MCF 10A (cell line): Measurements from ENCODE around the gene RRP9. TPM values are rescaled to one million over a fixed set of nuclear protein-coding genes. Genes with fewer than 3 reads are reported as not detected.
A peak's percentile ranks its signal among the peaks of the same experiment; 100 is the strongest.

ENCODE experiments used
- BruUV-seq: library from RNA; stranded (reverse); fragments of 400-500 nt; replicated peaks from 2 replicates; lab custom pipeline; 2021; lab: Mats Ljungman, UMichigan
- CTCF ChIA-PET: fragments of 300-600 bp; sonication (Branson Sonifier 250); formaldehyde crosslinking; extraction: SDS; loops from one replicate; lab custom pipeline; 2021; ENCODE audit warnings: antibody characterized with exemption, inconsistent platforms; lab: Yijun Ruan, JAX
- POLR2A ChIA-PET: fragments of 300-600, 350-650 bp; sonication (Branson Sonifier 250); formaldehyde crosslinking; extraction: SDS; loops from one replicate; lab custom pipeline; 2020; ENCODE audit warnings: antibody characterized with exemption, inconsistent platforms; lab: Yijun Ruan, JAX
- DNase-seq: peaks from one replicate; pipeline ENCODE4 v3.0.0-alpha.2; 2018; ENCODE audit not compliant: unreplicated experiment
- H3K27ac Mint-ChIP-seq: one replicate; pipeline ENCODE4 v1.8.0; 2022; ENCODE audit warnings: mild to moderate bottlenecking, low read depth, mixed read lengths; ENCODE audit not compliant: unreplicated experiment
- H3K27me3 Mint-ChIP-seq: one replicate; pipeline ENCODE4 v1.8.0; 2022; ENCODE audit warnings: mixed read lengths; ENCODE audit not compliant: insufficient read depth, unreplicated experiment
- H3K36me3 Mint-ChIP-seq: one replicate; pipeline ENCODE4 v1.8.0; 2022; ENCODE audit warnings: mild to moderate bottlenecking, moderate library complexity, mixed read lengths; ENCODE audit not compliant: insufficient read depth, unreplicated experiment
- H3K4me1 Mint-ChIP-seq: one replicate; pipeline ENCODE4 v1.8.0; 2022; ENCODE audit warnings: mixed read lengths; ENCODE audit not compliant: insufficient read depth, unreplicated experiment
- H3K4me3 Mint-ChIP-seq: one replicate; pipeline ENCODE4 v1.8.0; 2022; ENCODE audit warnings: mild to moderate bottlenecking, moderate library complexity, mixed read lengths; ENCODE audit not compliant: unreplicated experiment
- H3K9me3 Mint-ChIP-seq: one replicate; pipeline ENCODE4 v1.8.0; 2022; ENCODE audit warnings: mixed read lengths; ENCODE audit not compliant: unreplicated experiment
- intact Hi-C: fragments of 100-400 bp; cut with micrococcal nuclease; formaldehyde crosslinking; loops from 2 replicates; pipeline ENCODE4 v1.14.1; 2022
- total RNA-seq: library from RNA; stranded (reverse); gene quantifications from 2 replicates; pipeline ENCODE4 v1.2.3, GENCODE V29; 2022
- TF ChIP-seq, protein P1 (sequence below): fragments of 200-600 bp; IDR thresholded peaks from one replicate; pipeline ENCODE4 v1.8.0; 2022; ENCODE audit warnings: antibody characterized with exemption, mild to moderate bottlenecking; ENCODE audit not compliant: unreplicated experiment

The RRP9 gene
- total RNA-seq, 1 experiment from 2014 or later, result 80.2 TPM

GRCh38 chr3:51986010-51986947 lies 44.6 kb upstream of the RRP9 start:
- intact Hi-C loops, result no loop called here
- peaks cover 31% of the 10 kb centered on the region for H3K4me1 Mint-ChIP-seq
- H3K9me3 Mint-ChIP-seq, result no peaks in the 10 kb centered on the region
- TF ChIP-seq, protein P1, sequence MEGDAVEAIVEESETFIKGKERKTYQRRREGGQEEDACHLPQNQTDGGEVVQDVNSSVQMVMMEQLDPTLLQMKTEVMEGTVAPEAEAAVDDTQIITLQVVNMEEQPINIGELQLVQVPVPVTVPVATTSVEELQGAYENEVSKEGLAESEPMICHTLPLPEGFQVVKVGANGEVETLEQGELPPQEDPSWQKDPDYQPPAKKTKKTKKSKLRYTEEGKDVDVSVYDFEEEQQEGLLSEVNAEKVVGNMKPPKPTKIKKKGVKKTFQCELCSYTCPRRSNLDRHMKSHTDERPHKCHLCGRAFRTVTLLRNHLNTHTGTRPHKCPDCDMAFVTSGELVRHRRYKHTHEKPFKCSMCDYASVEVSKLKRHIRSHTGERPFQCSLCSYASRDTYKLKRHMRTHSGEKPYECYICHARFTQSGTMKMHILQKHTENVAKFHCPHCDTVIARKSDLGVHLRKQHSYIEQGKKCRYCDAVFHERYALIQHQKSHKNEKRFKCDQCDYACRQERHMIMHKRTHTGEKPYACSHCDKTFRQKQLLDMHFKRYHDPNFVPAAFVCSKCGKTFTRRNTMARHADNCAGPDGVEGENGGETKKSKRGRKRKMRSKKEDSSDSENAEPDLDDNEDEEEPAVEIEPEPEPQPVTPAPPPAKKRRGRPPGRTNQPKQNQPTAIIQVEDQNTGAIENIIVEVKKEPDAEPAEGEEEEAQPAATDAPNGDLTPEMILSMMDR, result no peak
- H3K27ac Mint-ChIP-seq, result no peak overlapping the region
- H3K4me3 Mint-ChIP-seq, result no peak overlapping the region
- peaks cover 13% of the 10 kb centered on the region for H3K36me3 Mint-ChIP-seq
- POLR2A ChIA-PET, result interaction anchor here (0.7 to 2.1 kb wide), 2 partner anchors 9 to 11 kb away, joined by 4 to 7 read pairs; partner anchors contain the start of genes ABHD14A and RPL29
- CTCF ChIA-PET, result interaction anchor here (0.8 to 1.9 kb wide), 4 partner anchors 9 to 15 kb away, joined by 3 to 6 read pairs (median 4); partner anchors contain the start of genes ABHD14B and RPL29
- no peak for DNase-seq
- H3K27me3 Mint-ChIP-seq, result no peaks in the 10 kb centered on the region
- no TSS peak for BruUV-seq

DNA sequence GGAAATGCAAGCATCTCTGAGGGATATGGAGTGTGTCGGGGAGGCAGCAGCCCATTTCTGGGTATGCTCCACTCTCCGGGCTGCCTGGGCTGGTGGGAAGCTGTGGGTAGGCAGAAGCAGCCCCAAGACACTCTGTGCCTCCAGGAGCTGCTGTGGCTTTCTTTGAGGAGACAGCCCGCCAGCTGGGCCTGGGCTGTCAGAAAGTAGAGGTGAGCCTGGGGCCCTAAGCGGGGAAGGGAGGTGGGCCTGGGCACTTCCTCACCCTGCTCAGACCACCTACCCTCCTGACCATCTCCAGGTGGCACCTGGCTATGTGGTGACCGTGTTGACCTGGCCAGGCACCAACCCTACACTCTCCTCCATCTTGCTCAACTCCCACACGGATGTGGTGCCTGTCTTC lies 43.4 kb upstream of the RRP9 start:
- no TSS peak for BruUV-seq
- ChIA-PET POLR2A (interaction anchor here (1.3 to 6.0 kb wide), 6 partner anchors 10 to 170 kb away, joined by 4 to 93 read pairs (median 42); partner anchors contain the start of genes ABHD14A, ABHD14B, PARP3 and PCBP4), CTCF (interaction anchor here (0.6 to 3.9 kb wide), 4 partner anchors 11 to 164 kb away, joined by 5 to 27 read pairs (median 6); partner anchors contain the start of genes ABHD14B and RRP9)
- peak overlapping the region; percentile 98 for H3K27ac Mint-ChIP-seq
- peak overlapping the region; percentile 23 for H3K4me3 Mint-ChIP-seq
- DNase-seq, result no peak
- TF ChIP-seq, protein P1, result no peak
- peaks cover 31% of the 10 kb centered on the region for H3K4me1 Mint-ChIP-seq
- H3K27me3 Mint-ChIP-seq, result no peaks in the 10 kb centered on the region
- H3K36me3 Mint-ChIP-seq, result peaks cover 12% of the 10 kb centered on the region
- no peaks in the 10 kb centered on the region for H3K9me3 Mint-ChIP-seq
- intact Hi-C loops, result no loop called here

- no TSS peak for BruUV-seq
- H3K27ac Mint-ChIP-seq, result peak overlapping the region; percentile 98
- H3K4me3 Mint-ChIP-seq, result peak overlapping the region; percentile 87
- ChIA-PET POLR2A (interaction anchor here (1.3 to 6.0 kb wide), 8 partner anchors 8 to 170 kb away, joined by 4 to 93 read pairs (median 34); partner anchors contain the start of genes ABHD14A, ABHD14B, PARP3 and PCBP4), CTCF (interaction anchor here (0.6 to 3.9 kb wide), 10 partner anchors 8 to 253 kb away, joined by 3 to 27 read pairs (median 6); partner anchors contain the start of genes ABHD14B and RRP9)
- H3K9me3 Mint-ChIP-seq, result no peaks in the 10 kb centered on the region
- intact Hi-C loops, result no loop called here
- peaks cover 12% of the 10 kb centered on the region for H3K36me3 Mint-ChIP-seq
- no peaks in the 10 kb centered on the region for H3K27me3 Mint-ChIP-seq
- peaks cover 31% of the 10 kb centered on the region for H3K4me1 Mint-ChIP-seq
- TF ChIP-seq, protein P1, result no peak
- no peak for DNase-seq
These were observed 42.6 kb upstream of the RRP9 start for GRCh38 chr3:51984269-51984647.
